H9 (cell line): ENCODE measurements around the gene CADM3. TPM values are rescaled to one million over a fixed set of nuclear protein-coding genes. Genes with fewer than 3 reads are reported as not detected.

ENCODE experiments used
- DNase-seq: peaks from one replicate; pipeline ENCODE4 v3.0.0-alpha.2; 2017
- H2AFZ ChIP-seq: one replicate; pipeline ENCODE4 v1.6.1; 2013; ENCODE audit warnings: mild to moderate bottlenecking, low read length, control low read depth, moderate library complexity
- H2AK5ac ChIP-seq: 2 replicates; pipeline ENCODE4 v1.6.1; 2013; ENCODE audit warnings: low read length, control low read depth, mixed read lengths; ENCODE audit not compliant: insufficient read length
- H2BK120ac ChIP-seq: one replicate; pipeline ENCODE4 v1.6.1; 2013; ENCODE audit warnings: low read depth, mild to moderate bottlenecking, low read length, control low read depth, inconsistent platforms; ENCODE audit not compliant: poor library complexity, severe bottlenecking
- H2BK12ac ChIP-seq: 2 replicates; pipeline ENCODE4 v1.6.1; 2013; ENCODE audit warnings: low read length, control low read depth, mixed read lengths, low read depth; ENCODE audit not compliant: insufficient read length
- H2BK15ac ChIP-seq: 2 replicates; pipeline ENCODE4 v1.6.1; 2013; ENCODE audit warnings: low read depth, low read length, control low read depth
- H2BK20ac ChIP-seq: one replicate; pipeline ENCODE4 v1.6.1; 2013; ENCODE audit warnings: low read depth, mild to moderate bottlenecking, low read length, control low read depth, inconsistent platforms; ENCODE audit not compliant: poor library complexity, severe bottlenecking
- H2BK5ac ChIP-seq: 2 replicates; pipeline ENCODE4 v1.6.1; 2013; ENCODE audit warnings: low read length, control low read depth, mixed read lengths; ENCODE audit not compliant: insufficient read length
- H3K14ac ChIP-seq: 2 replicates; pipeline ENCODE4 v1.6.1; 2013; ENCODE audit warnings: low read length, control low read depth; ENCODE audit not compliant: insufficient read depth
- H3K18ac ChIP-seq: 2 replicates; pipeline ENCODE4 v1.6.1; 2013; ENCODE audit warnings: low read depth, mild to moderate bottlenecking, mixed read lengths, low read length, control low read depth; ENCODE audit not compliant: insufficient read length
- H3K23ac ChIP-seq: 2 replicates; pipeline ENCODE4 v1.6.1; 2013; ENCODE audit warnings: low read length, control low read depth, mixed read lengths, low read depth; ENCODE audit not compliant: insufficient read length
- H3K23me2 ChIP-seq: 2 replicates; pipeline ENCODE4 v1.6.1; 2013; ENCODE audit warnings: low read depth, mild to moderate bottlenecking, mixed read lengths, low read length, control low read depth; ENCODE audit not compliant: insufficient read length, poor library complexity, severe bottlenecking
- H3K27ac ChIP-seq: 2 replicates; pipeline ENCODE4 v1.5.1; 2013; ENCODE audit warnings: low read length, control low read depth, mixed read lengths, low read depth; ENCODE audit not compliant: insufficient read length
- H3K27me3 ChIP-seq: 2 replicates; pipeline ENCODE4 v1.6.1; 2013; ENCODE audit warnings: low read length, control low read depth, inconsistent platforms; ENCODE audit not compliant: insufficient read depth
- H3K4ac ChIP-seq: 2 replicates; pipeline ENCODE4 v1.6.1; 2013; ENCODE audit warnings: low read depth, mild to moderate bottlenecking, control low read depth, inconsistent platforms, low read length, moderate library complexity
- H3K4me1 ChIP-seq: 2 replicates; pipeline ENCODE4 v1.6.1; 2013; ENCODE audit warnings: low read length, control low read depth, inconsistent platforms; ENCODE audit not compliant: insufficient read depth
- H3K4me2 ChIP-seq: 2 replicates; pipeline ENCODE4 v1.6.1; 2013; ENCODE audit warnings: low read length, control low read depth, mixed read lengths; ENCODE audit not compliant: insufficient read length, insufficient read depth
- H3K56ac ChIP-seq: 2 replicates; pipeline ENCODE4 v1.6.1; 2013; ENCODE audit warnings: low read depth, mild to moderate bottlenecking, mixed read lengths, low read length, control low read depth; ENCODE audit not compliant: insufficient read length
- H3K79me1 ChIP-seq: 2 replicates; pipeline ENCODE4 v1.6.1; 2013; ENCODE audit warnings: low read depth, mild to moderate bottlenecking, moderate library complexity, low read length, control low read depth, inconsistent platforms; ENCODE audit not compliant: insufficient read depth, poor library complexity, severe bottlenecking
- H3K79me2 ChIP-seq: 2 replicates; pipeline ENCODE4 v1.6.1; 2013; ENCODE audit warnings: low read length, control low read depth, inconsistent platforms; ENCODE audit not compliant: insufficient read depth
- H3K9ac ChIP-seq: 2 replicates; pipeline ENCODE4 v1.6.1; 2013; ENCODE audit warnings: low read length, control low read depth, mixed read lengths; ENCODE audit not compliant: insufficient read length; ENCODE audit errors: extremely low read depth
- H3K9me3 ChIP-seq: one replicate; pipeline ENCODE4 v1.6.1; 2013; ENCODE audit warnings: low read depth, low read length, inconsistent platforms; ENCODE audit not compliant: control insufficient read depth
- H3T11ph ChIP-seq: one replicate; pipeline ENCODE4 v1.6.1; 2013; ENCODE audit warnings: mild to moderate bottlenecking, low read length, control low read depth, inconsistent platforms
- H4K20me1 ChIP-seq: one replicate; pipeline ENCODE4 v1.6.1; 2013; ENCODE audit not compliant: control insufficient read depth, insufficient read length, insufficient read depth
- H4K5ac ChIP-seq: 2 replicates; pipeline ENCODE4 v1.6.1; 2013; ENCODE audit warnings: low read depth, mild to moderate bottlenecking, mixed read lengths, low read length, control low read depth; ENCODE audit not compliant: insufficient read length
- H4K8ac ChIP-seq: replicated peaks from 2 replicates; pipeline ENCODE4 v1.6.1; 2013; ENCODE audit warnings: low read length, control low read depth, mixed read lengths, low read depth; ENCODE audit not compliant: insufficient read length
- H4K91ac ChIP-seq: 2 replicates; pipeline ENCODE4 v1.6.1; 2013; ENCODE audit warnings: low read depth, mild to moderate bottlenecking, moderate library complexity, mixed read lengths, low read length, control low read depth; ENCODE audit not compliant: insufficient read length
- H3K27ac Mint-ChIP-seq, 3 experiments: 2 replicates in 2 of 3; 3 replicates in 1 of 3; pipeline ENCODE4 v1.8.0; 2020 to 2021; ENCODE audit warnings: mixed read lengths in 3 of 3, mild to moderate bottlenecking in 1 of 3, moderate library complexity in 1 of 3
- H3K27me3 Mint-ChIP-seq: 2 replicates; pipeline ENCODE4 v1.8.0; 2021; ENCODE audit warnings: low read depth, mild to moderate bottlenecking, moderate library complexity, mixed read lengths
- H3K36me3 Mint-ChIP-seq, 3 experiments: 2 replicates in 2 of 3; 3 replicates in 1 of 3; pipeline ENCODE4 v1.8.0; 2020 to 2021; ENCODE audit warnings: low read depth in 3 of 3, mixed read lengths in 3 of 3; ENCODE audit not compliant: insufficient read depth in 1 of 3
- H3K4me1 Mint-ChIP-seq, 2 experiments: 2 replicates each; pipeline ENCODE4 v1.8.0; 2020; ENCODE audit warnings: mixed read lengths in 2 of 2
- H3K4me3 Mint-ChIP-seq, 2 experiments: 2 replicates in 1 of 2; 3 replicates in 1 of 2; pipeline ENCODE4 v1.8.0; 2020 to 2021; ENCODE audit warnings: mild to moderate bottlenecking in 2 of 2, mixed read lengths in 2 of 2, moderate library complexity in 1 of 2
- H3K9me3 Mint-ChIP-seq, 2 experiments: 2 replicates in 1 of 2; 3 replicates in 1 of 2; pipeline ENCODE4 v1.8.0; 2020; ENCODE audit warnings: mild to moderate bottlenecking in 2 of 2, mixed read lengths in 2 of 2, moderate library complexity in 1 of 2
- CTCF ChIP-seq: fragments of 200-600 bp; sonication (generic); conservative IDR thresholded peaks from 3 replicates; pipeline ENCODE4 v1.8.0; 2021; ENCODE audit warnings: antibody characterized with exemption, mild to moderate bottlenecking
- WGBS: extraction: QIAGEN DNeasy Blood & Tissue Kit; methylation state at CpG from one replicate; pipeline ENCODE4 v1.1.7; 2013; ENCODE audit warnings: missing lambda C conversion rate, low lambda C conversion rate, mixed read lengths; ENCODE audit not compliant: insufficient read length; ENCODE audit errors: extremely low coverage; 5-methylcytosine and 5-hydroxymethylcytosine counted together
- total RNA-seq: library from RNA; stranded (reverse); gene quantifications from 2 replicates; pipeline ENCODE4 v1.2.1, GENCODE V29; 2021

Gene CADM3
- total RNA-seq, 1 experiment from 2014 or later: 5.6 TPM

GRCh38 chr1:159201642-159202041 lies 30.2 kb downstream of the CADM3 start:
- no peak overlapping the region for H3K4me3 Mint-ChIP-seq
- H3K27ac Mint-ChIP-seq: no peak overlapping the region
- no peak overlapping the region for H2BK20ac ChIP-seq
- H4K5ac ChIP-seq: no peak overlapping the region
- H3K36me3 Mint-ChIP-seq: no peaks in the 10 kb centered on the region; a peak in 1 of 7 replicates
- H3K4me1 ChIP-seq: no peaks in the 10 kb centered on the region
- H3K56ac ChIP-seq: no peak overlapping the region
- no peak overlapping the region for H3K23ac ChIP-seq
- no peak overlapping the region for H3K27ac ChIP-seq
- H3T11ph ChIP-seq: no peak overlapping the region
- no peak overlapping the region for H3K9ac ChIP-seq
- no peak overlapping the region for H4K8ac ChIP-seq
- H3K27me3 ChIP-seq: no peaks in the 10 kb centered on the region
- H3K27me3 Mint-ChIP-seq: peaks cover 4% of the 10 kb centered on the region
- H3K4me2 ChIP-seq: no peak overlapping the region
- no peak overlapping the region for H2BK15ac ChIP-seq
- no peak for DNase-seq
- H3K9me3 Mint-ChIP-seq: no peaks in the 10 kb centered on the region
- peaks cover 7 to 25% of the 10 kb centered on the region in 2 experiments; a peak in 3 of 4 replicates for H3K4me1 Mint-ChIP-seq
- no peaks in the 10 kb centered on the region for H3K79me1 ChIP-seq
- H2AFZ ChIP-seq: no peak overlapping the region
- no peak overlapping the region for H2BK12ac ChIP-seq
- no peak overlapping the region for H2BK5ac ChIP-seq
- WGBS: no CpG with 5 or more reads among the region's 5 CpGs
- no peak overlapping the region for H3K18ac ChIP-seq
- no peak overlapping the region for H4K91ac ChIP-seq
- H2AK5ac ChIP-seq: no peak overlapping the region
- H4K20me1 ChIP-seq: no peaks in the 10 kb centered on the region
- no peak overlapping the region for H3K14ac ChIP-seq
- no peaks in the 10 kb centered on the region for H3K79me2 ChIP-seq
- no peak overlapping the region for H3K4ac ChIP-seq
- H3K9me3 ChIP-seq: no peaks in the 10 kb centered on the region
- no peak overlapping the region for H2BK120ac ChIP-seq
- no peak for TF ChIP-seq CTCF
- no peaks in the 10 kb centered on the region for H3K23me2 ChIP-seq
